NCI-H345 (cell line): ENCODE measurements around the gene SLBP.

Experiments used
- DNase-seq: peaks from one replicate; lab custom pipeline; 2025; lab: John Stamatoyannopoulos, UW

Gene SLBP

DNA sequence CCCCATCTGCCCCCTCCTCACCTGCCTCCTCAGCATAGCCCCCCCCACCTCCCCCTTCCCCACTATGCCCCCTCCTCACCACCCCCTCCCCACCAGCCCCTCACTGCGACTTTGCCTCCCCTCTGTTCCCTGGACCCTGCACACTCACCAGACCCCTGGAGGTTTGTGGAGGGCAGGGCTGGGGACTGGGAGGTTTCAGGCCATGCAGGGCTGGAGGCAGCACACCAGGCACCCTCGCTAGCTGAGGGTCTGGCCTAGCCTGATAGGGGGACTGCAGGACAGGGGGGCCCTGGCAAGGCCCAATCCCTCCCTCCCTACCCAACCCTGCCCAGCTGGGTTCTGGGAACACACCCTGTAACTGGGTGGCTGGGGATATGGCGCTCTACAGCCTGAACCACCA is 37.3 kb upstream of the SLBP start:
- DNase-seq, result no peak

DNA sequence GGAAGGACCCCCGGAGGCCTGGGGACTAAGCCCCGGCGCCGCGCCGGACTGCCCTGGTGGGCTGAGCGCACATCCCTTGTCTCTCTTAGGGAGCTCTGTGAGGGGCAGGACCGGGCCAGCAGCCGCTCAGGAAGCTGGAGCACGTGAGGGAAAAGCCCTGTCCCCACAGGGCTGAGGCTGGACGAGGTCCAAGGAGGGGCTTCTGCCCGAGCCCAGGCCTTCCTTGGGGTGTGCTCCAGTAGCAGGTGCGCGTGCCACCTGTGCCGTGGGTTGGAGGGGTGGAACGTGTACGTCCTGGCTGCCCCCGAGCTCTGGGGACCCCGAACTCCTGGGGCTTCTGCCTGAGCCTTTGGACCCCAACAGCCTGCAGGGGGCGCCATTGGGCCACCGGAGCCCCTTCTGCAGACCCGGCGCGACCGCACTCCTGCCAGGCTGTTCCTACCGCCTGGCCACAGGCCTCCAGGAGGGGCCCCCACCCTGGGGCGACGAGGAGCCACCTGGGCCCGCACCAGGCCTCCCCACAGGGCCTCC is 36.4 kb upstream of the SLBP start:
- peak; percentile 50 for DNase-seq

DNA sequence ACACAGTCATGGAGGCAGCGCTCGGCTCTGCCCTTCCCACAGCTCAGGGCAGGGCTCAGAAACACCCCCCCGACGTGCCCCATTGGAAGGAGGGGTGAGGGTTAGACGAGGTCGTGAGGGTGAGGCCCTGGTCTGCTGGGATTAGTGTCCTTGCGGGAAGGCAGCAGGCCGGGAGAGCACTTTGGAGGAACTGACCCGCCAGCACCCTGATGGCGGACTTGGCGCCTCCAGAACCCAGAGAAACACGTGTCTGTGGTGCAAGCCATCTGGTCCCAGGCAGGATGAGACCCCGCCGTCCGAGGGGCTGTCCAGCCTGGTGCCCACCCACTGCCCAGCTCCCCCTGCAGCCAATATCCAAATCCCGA is 35.5 kb upstream of the SLBP start:
- no peak for DNase-seq

DNA sequence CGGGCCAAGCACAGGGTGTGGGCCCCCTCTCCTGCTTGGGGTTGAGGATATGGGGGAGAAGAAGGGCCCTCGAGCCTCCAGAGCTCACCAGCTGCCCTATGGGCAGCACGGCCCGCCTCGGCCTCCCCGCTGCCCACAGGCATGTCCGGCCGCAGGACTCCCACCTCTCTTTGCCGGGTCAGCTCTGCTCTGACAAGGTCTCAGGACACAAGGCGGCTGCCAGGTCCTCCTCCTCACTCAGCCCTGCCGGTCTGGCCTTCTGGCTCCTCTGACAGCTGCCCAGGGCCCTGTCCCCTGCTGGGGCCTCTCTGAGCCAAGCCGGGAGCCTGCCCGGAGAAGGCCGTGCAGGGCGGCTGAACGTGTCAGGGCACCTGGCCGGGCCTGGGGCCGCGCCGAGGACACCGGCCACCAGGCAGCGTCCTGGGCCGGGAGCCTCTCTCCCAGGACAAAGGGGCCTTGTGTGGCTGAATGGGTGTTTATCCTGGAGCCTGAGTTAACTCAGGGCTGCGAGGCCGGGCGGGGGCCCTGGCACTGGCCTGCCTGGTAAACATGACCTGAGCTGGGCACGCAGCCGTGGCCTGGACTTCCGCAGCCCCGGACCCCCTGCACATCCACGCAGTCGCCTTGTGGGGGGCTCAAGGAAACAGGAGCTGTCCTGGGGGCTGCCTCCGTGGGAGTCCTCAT is 34.9 kb upstream of the SLBP start:
- no peak for DNase-seq

GRCh38 chr4:1746265-1746691 is 34.2 kb upstream of the SLBP start:
- DNase-seq, result peak; percentile 56

DNA sequence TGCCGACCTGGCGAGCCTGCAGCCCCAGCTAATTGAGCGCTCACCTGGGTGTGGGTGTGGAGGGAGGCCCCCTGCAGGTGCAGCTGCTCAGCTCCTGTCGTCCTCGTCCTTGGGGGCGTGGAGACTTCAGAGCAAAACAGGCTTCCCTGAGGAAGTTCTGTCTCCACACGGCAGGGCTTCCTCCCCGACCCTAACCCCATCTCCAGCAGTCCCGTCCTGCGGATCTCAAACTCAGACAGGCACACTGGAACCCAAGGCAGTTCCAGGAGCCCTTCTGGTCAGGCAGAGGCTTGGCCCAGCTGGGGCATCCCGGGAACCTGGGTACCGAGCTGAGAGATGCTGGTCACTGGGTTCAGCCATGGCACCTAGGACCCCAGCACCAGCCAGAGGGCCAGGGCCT is 33.6 kb upstream of the SLBP start:
- DNase-seq, result no peak

- DNase-seq, result no peak
Measured at GRCh38 chr4:1745165-1745564, 33.0 kb upstream of the SLBP start.

DNA sequence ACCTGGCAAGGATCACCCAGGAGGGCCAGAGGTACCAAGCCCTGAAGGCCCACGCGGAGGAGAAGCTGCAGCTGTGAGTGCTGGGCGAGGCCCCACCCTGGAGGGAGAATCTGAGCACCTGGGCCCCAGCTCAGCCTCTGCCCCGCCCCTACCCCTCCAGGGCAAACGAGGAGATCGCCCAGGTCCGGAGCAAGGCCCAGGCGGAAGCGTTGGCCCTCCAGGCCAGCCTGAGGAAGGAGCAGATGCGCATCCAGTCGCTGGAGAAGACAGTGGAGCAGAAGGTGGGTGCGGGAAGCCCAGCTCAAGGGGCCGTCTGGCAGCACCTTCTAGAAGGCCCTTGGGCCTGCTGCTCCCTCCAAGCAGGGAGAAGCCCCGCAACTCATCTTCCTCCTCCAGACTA is 32.4 kb upstream of the SLBP start:
- no peak for DNase-seq

DNA sequence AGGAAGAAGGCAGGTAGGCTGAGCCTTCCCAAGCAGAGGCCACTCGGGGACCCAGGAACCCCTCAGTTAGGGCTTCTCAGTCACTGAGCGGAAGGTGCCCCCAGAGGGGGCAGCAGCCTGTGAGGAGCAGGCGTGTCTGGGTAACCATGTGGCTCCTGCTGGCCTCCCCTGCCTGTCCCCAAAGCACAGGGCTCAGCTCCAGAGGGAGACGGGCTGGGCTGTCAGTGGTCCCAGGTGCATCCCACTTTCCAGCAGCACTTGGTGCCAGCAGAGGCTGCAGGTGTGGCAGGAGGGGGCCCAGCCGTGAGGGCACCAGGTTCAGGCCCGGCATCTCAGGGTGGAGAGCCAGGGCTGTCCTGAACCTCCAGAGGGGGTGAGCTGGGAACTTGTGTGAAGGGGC is 31.9 kb upstream of the SLBP start:
- no peak for DNase-seq

DNA sequence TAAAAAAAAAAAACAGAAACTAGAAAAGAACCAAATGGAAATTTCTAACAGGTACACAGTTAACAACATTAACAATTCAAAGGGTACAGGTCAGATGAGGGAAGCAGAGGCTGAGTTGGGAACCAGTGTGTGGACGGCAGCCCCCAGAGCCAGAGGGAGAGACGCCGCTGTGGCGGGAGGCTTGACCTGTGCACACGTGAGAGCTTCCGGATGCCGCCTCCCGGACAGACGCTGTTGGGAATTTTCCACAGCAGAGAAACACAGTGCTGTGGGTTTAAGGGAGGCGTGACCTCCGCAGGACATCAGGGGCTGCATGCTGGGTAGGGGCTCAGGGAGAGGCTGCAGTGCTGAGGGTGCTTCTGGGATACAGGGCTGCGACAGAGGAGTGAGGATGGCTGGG is 31.4 kb upstream of the SLBP start:
- no peak for DNase-seq

GRCh38 chr4:1741208-1741607 is 29.1 kb upstream of the SLBP start:
- no peak for DNase-seq

DNA sequence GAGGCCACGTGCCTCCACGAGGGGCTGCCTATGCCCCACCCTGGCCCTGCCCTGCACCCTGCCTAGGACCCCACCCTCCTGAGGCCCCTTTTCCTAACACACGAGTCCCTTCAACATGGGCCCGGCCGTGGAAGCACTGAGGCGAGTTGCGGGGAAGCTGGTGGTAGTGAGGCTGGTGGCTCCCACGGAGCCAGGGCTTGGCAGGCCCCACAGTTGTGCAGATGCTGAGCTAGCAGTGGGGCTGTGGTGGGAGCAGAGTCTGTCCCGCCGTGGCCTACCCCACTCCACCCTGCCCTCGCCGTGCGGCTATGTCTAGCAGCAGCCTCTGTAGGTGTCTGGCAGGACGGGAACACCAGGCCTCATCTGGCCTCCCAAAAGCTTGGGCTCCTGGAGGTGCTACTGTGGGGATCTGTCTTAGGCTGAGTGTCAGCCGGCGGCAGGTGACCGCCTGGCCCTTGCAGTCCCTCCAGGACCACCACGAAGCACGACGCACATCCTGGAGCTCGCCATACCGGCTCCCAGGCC is 28.0 kb upstream of the SLBP start:
- DNase-seq, result no peak

GRCh38 chr4:1739358-1739757 is 27.2 kb upstream of the SLBP start:
- no peak for DNase-seq

- no peak for DNase-seq
Measured at GRCh38 chr4:1738410-1738809, 26.3 kb upstream of the SLBP start.

DNA sequence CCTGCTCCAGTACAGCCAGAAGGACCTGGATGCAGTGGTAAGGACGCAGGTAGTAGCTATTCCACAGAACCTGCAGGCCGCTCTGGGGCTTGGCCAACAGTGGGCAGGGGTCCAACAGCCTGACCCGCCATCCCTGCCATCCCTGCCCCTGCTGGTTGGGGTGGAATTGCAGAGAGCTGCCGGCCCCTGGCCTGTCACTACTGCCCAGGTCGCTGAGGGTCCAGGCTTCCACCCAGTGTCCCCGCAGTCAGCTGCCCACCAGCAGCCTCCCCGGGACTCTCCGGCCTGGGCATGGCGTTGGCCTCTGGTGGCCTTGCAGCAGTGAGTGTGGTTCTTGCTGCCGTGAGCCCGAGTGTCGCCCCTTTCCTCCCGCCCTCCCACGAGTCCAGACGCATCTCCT is 25.5 kb upstream of the SLBP start:
- DNase-seq, result no peak

- DNase-seq, result no peak
Measured at GRCh38 chr4:1736812-1737211, 24.7 kb upstream of the SLBP start.

- DNase-seq, result no peak
Measured at GRCh38 chr4:1735215-1735614, 23.1 kb upstream of the SLBP start.

GRCh38 chr4:1732911-1733310 is 20.8 kb upstream of the SLBP start:
- no peak for DNase-seq

GRCh38 chr4:1731180-1731579 is 19.1 kb upstream of the SLBP start:
- DNase-seq, result no peak

DNA sequence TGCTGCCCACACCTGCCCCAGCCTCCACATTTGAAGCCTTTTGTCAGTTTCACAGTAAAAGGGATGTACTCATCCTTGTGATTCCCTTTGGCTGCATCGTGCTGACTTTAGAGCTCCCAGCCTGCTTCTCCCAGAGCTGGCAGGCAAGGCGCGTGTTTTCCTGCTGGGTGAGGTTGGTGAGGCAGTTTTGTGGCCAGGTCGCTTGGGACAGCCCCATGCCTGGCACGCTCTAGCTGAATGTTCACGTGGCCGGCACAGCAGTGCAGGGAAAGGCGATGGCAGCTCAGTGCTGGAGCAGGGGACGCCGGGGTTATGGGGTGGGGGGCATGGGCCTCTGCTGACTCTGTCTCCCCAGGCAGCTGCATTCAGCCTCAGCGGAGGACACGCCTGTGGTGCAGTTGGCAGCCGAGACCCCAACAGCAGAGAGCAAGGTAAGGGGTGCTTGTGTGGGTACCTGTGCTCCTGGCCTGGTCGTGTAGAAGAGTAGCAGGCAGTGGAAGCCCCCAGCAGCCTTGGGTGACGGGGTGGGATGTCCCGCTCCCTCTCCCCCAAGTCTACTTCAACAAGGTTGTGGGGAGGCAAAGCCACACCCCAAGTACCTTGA is 18.5 kb upstream of the SLBP start:
- DNase-seq, result no peak

DNA sequence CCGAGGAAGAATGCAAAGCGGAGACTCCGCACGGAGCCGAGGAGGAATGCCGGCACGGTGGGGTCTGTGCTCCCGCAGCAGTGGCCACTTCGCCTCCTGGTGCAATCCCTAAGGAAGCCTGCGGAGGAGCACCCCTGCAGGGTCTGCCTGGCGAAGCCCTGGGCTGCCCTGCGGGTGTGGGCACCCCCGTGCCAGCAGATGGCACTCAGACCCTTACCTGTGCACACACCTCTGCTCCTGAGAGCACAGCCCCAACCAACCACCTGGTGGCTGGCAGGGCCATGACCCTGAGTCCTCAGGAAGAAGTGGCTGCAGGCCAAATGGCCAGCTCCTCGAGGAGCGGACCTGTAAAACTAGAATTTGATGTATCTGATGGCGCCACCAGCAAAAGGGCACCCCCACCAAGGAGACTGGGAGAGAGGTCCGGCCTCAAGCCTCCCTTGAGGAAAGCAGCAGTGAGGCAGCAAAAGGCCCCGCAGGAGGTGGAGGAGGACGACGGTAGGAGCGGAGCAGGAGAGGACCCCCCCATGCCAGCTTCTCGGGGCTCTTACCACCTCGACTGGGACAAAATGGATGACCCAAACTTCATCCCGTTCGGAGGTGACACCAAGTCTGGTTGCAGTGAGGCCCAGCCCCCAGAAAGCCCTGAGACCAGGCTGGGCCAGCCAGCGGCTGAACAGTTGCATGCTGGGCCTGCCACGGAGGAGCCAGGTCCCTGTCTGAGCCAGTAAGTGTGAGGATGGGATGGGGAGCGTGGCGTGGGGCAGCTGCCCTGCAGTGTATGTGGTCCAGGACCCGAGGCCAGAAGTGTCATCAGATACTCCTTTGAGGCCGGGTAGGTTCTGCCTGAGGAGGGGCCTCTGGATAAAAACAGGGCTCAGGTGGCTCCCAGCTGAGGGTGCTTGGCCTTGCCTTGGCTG is 16.2 kb upstream of the SLBP start:
- no peak for DNase-seq

DNA sequence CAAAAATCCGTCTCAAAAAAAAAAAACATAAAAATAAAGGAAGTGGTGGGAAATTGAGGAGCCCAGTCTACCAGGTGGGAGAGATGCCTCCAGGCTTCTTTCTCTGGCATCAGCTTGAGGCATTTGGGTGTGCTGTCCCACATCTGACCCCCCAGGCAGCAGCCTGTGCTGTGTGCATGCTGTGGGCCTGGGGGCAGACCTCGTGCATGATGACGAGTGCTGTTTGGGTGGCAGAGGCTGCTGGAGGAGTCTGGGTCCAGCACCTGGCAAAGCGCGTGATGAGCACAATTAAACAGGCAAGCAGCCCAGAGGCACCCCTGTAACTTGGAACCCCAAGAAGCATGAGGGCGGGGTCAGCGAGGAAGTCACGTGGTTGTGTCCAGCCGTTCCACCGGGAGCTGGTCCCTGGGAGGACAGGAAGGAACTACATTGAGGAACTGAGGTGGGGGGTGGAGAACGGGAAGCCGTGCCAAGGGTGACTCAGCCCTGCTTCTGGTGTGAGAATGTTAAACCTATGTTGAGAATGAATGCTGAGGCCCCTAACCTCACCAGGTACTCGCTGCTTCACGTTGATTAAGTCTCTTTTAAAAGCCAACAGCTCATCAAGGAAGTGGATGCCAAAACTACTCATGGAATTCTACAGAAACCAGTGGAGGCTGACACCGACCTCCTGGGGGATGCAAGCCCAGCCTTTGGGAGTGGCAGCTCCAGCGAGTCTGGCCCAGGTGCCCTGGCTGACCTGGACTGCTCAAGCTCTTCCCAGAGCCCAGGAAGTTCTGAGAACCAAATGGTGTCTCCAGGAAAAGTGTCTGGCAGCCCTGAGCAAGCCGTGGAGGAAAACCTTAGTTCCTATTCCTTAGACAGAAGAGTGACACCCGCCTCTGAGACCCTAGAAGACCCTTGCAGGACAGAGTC is 15.3 kb upstream of the SLBP start:
- no peak for DNase-seq
